Hepatocyte (in vitro differentiated cells): Measurements from ENCODE around the gene EIF2D. TPM values are rescaled to one million over a fixed set of nuclear protein-coding genes. Genes with fewer than 3 reads are reported as not detected.
"Not testable (repeated sequence)": the region's sequence is repeated elsewhere in the genome, so short reads cannot be mapped to it uniquely, and the experiment has no call there.

Experiments
- DNase-seq: peaks from one replicate; pipeline ENCODE4 v3.0.0-alpha.2; 2016; ENCODE audit warnings: low spot score
- H2AFZ ChIP-seq: fragments of 200-600 bp; sonication (generic); 2 replicates; pipeline ENCODE4 v1.6.0; 2016; ENCODE audit warnings: antibody characterized with exemption, mild to moderate bottlenecking
- H3K27ac ChIP-seq: fragments of 200-600 bp; sonication (generic); 2 replicates; pipeline ENCODE4 v1.5.1; 2016; ENCODE audit warnings: mild to moderate bottlenecking
- H3K27me3 ChIP-seq: fragments of 200-600 bp; sonication (generic); 2 replicates; pipeline ENCODE4 v1.6.1; 2016
- H3K36me3 ChIP-seq: fragments of 200-600 bp; sonication (generic); replicated peaks from 2 replicates; pipeline ENCODE4 v1.5.1; 2016; ENCODE audit warnings: low read depth; ENCODE audit not compliant: insufficient read depth
- H3K4me1 ChIP-seq: fragments of 200-600 bp; sonication (generic); 2 replicates; pipeline ENCODE4 v1.5.1; 2016; ENCODE audit warnings: mild to moderate bottlenecking, moderate library complexity; ENCODE audit not compliant: insufficient read depth
- H3K4me2 ChIP-seq: fragments of 200-600 bp; sonication (generic); 2 replicates; pipeline ENCODE4 v1.6.0; 2016
- H3K4me3 ChIP-seq: fragments of 200-600 bp; sonication (generic); 2 replicates; pipeline ENCODE4 v1.5.1; 2016; ENCODE audit warnings: mild to moderate bottlenecking
- H3K79me2 ChIP-seq: fragments of 200-600 bp; sonication (generic); 2 replicates; pipeline ENCODE4 v1.6.0; 2017; ENCODE audit warnings: mild to moderate bottlenecking
- H3K9me2 ChIP-seq: fragments of 200-600 bp; sonication (generic); replicated peaks from 2 replicates; pipeline ENCODE4 v1.6.0; 2017; ENCODE audit warnings: mild to moderate bottlenecking; ENCODE audit not compliant: insufficient read depth
- H3K9me3 ChIP-seq: fragments of 200-600 bp; sonication (generic); 2 replicates; pipeline ENCODE4 v1.5.1; 2016; ENCODE audit warnings: low read depth, mild to moderate bottlenecking
- H4K20me1 ChIP-seq: fragments of 200-600 bp; sonication (generic); 2 replicates; pipeline ENCODE4 v1.6.0; 2016; ENCODE audit warnings: mild to moderate bottlenecking; ENCODE audit not compliant: insufficient read depth, poor library complexity, severe bottlenecking
- CTCF ChIP-seq: fragments of 200-600 bp; sonication (generic); IDR thresholded peaks from 2 replicates; pipeline ENCODE4 v1.5.1; 2016; ENCODE audit warnings: antibody characterized with exemption, mild to moderate bottlenecking; ENCODE audit not compliant: poor library complexity
- EZH2 ChIP-seq: fragments of 200-600 bp; sonication (generic); IDR thresholded peaks from 2 replicates; pipeline ENCODE4 v1.6.1; 2016; ENCODE audit warnings: antibody characterized with exemption, mild to moderate bottlenecking, borderline replicate concordance
- EZH2phosphoT487 ChIP-seq: fragments of 200-600 bp; sonication (generic); IDR thresholded peaks from one replicate; pipeline ENCODE4 v1.6.1; 2018; ENCODE audit warnings: antibody characterized with exemption, mild to moderate bottlenecking, low read depth, moderate library complexity; ENCODE audit not compliant: unreplicated experiment, severe bottlenecking
- WGBS: methylation state at CpG from one replicate; pipeline ENCODE4 v1.1.6; 2016; ENCODE audit warnings: low lambda C conversion rate; ENCODE audit errors: missing lambda C conversion rate; 5-methylcytosine and 5-hydroxymethylcytosine counted together
- polyA plus RNA-seq: library from polyadenylated mRNA; unstranded; fragments of >200 nt; fragmentation: Nextera tagmentation; extraction: Ambion mirVana; gene quantifications from 2 replicates; pipeline ENCODE4 v1.2.1, GENCODE V29; 2016
- total RNA-seq: library from RNA; depleted of rRNA; stranded (reverse); fragments of >200 nt; gene quantifications from 2 replicates; pipeline ENCODE4 v1.2.3, GENCODE V29; 2014

EIF2D gene
- total and polyA plus RNA-seq, 2 experiments from 2014 or later, result 27.7 to 40.4 TPM

DNA sequence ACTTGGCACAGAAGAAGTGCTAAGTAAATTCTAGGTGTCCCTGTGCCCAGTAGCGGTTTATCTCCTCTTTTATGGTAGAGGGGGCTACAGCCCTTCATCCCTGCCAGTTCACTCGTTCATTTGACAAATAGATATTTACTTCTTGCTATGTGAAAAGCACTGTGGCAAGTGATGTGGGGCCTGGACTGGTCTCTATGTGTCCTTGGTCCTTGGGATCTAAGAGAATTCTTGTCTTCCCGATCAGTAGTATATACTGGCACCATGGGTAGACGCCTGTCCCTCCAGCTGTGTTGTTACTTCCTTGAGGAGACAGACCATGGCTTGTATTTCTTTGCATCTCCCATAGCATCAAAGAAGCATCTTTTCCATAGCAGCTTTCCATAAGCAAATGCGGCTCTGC lies 29.7 kb downstream of the EIF2D start:
- no peak for DNase-seq
- Histone ChIP-seq H3K4me3 (no peak overlapping the region), H3K4me2 (no peak overlapping the region), H3K9me3 (no peaks in the 10 kb centered on the region), H3K36me3 (no peaks in the 10 kb centered on the region), H2AFZ (no peak overlapping the region), H3K9me2 (no peaks in the 10 kb centered on the region), H3K27ac (no peak overlapping the region), H4K20me1 (no peaks in the 10 kb centered on the region), H3K4me1 (no peaks in the 10 kb centered on the region), H3K27me3 (no peaks in the 10 kb centered on the region), H3K79me2 (no peaks in the 10 kb centered on the region)
- WGBS, result 97% methylated on average over 5 of the region's 5 CpGs
- TF ChIP-seq CTCF, result no peak
- TF ChIP-seq EZH2phosphoT487, result no peak
- TF ChIP-seq EZH2, result no peak

GRCh38 chr1:206581571-206581981 lies 30.7 kb downstream of the EIF2D start:
- Histone ChIP-seq H2AFZ (no peak overlapping the region), H3K9me2 (no peaks in the 10 kb centered on the region), H4K20me1 (no peaks in the 10 kb centered on the region), H3K36me3 (no peaks in the 10 kb centered on the region), H3K9me3 (no peaks in the 10 kb centered on the region), H3K4me2 (no peak overlapping the region), H3K4me1 (no peaks in the 10 kb centered on the region), H3K27ac (no peak overlapping the region), H3K4me3 (no peak overlapping the region), H3K27me3 (no peaks in the 10 kb centered on the region), H3K79me2 (no peaks in the 10 kb centered on the region)
- TF ChIP-seq CTCF (no peak), EZH2phosphoT487 (no peak), EZH2 (no peak)
- DNase-seq, result no peak
- 88% methylated on average over 10 of the region's 10 CpGs for WGBS

DNA sequence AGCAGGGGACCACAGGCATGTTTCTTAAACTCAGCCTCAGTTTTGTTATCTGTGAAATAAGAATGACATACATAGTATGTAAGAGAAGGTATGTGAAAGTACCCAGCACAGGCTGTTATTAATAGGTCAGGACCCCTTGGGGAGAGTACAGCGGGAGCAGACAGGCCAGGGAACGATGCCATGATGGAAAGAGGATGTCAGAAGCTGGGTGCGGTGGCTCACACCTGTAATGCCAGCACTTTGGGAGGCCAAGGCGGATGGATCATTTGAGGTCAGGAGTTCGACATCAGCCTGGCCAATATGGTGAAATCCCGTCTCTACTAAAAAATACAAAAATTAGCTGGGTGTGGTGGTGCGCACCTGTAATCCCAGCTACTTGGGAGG lies 31.2 kb downstream of the EIF2D start:
- H3K4me1 ChIP-seq, H4K20me1 ChIP-seq, H3K36me3 ChIP-seq, H3K9me2 ChIP-seq, H2AFZ ChIP-seq, H3K27me3 ChIP-seq, H3K9me3 ChIP-seq, H3K79me2 ChIP-seq, H3K4me3 ChIP-seq, H3K27ac ChIP-seq, H3K4me2 ChIP-seq, DNase-seq: not testable (repeated sequence)
- WGBS, result 85% methylated on average over 7 of the region's 7 CpGs

DNA sequence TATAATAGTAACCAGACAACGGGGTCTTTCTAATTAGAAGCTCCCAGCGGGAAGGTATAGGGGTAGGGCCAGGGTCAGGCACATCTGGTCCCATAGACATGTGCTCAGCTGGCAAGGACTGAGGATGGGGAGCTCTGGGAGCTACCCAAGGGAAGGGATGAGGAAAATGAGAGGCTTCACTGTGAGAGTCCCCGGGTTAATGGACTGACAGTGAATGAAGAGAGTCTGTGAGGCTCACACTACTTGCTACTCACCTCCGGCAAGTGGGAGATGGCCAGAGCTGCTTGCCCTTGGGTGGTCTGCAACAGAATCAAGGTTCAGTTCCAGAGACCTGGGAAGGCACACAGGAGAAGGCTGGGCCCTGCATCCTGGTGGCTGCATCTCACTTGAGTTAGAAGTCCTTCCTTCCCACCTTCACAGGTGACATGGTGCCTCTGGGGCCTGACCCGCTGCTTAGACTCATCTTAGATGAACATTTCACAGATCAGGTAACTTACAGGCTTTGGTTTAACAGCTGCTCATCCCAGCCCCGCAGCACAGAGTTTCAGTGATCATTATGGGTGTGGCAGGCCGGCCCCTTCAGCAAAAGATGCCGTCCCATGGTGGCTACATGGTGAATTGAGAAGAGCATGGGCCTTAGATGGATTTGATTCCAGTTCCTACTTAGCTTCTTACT lies 31.7 kb downstream of the EIF2D start:
- no peaks in the 10 kb centered on the region for H3K36me3 ChIP-seq
- no peaks in the 10 kb centered on the region for H3K79me2 ChIP-seq
- DNase-seq, result no peak
- 93% methylated on average over 8 of the region's 8 CpGs for WGBS
- H3K4me1 ChIP-seq, result no peaks in the 10 kb centered on the region
- no peaks in the 10 kb centered on the region for H3K27me3 ChIP-seq
- no peak overlapping the region for H3K4me2 ChIP-seq
- H3K9me3 ChIP-seq, result no peaks in the 10 kb centered on the region
- H3K27ac ChIP-seq, result no peak overlapping the region
- H4K20me1 ChIP-seq, result no peaks in the 10 kb centered on the region
- TF ChIP-seq EZH2phosphoT487 (no peak), CTCF (no peak), EZH2 (no peak)
- H2AFZ ChIP-seq, result no peak overlapping the region
- no peak overlapping the region for H3K4me3 ChIP-seq
- H3K9me2 ChIP-seq, result no peaks in the 10 kb centered on the region
